ENCODE measurements around the gene ASCC2.

DNA sequence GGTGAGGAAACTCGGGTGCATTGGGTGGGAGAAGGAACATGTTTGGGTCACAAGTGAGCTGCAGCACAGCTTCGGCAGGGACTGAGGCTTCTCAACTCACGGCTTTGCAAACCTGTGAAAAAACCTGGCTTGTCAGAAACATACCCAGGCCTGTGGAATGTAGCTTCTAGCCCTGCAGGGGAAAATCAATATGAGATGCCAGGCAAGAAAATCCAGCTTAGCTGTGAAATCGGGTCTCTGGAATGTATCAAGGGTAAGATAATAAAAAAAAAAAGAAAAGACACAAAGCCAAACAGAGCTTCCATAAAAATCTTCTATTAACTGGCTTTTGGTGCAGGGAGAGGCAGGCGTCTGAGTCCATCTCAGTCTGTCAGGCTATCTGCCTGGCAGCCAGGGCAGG is 42.4 kb downstream of the ASCC2 start:
- TF ChIP-seq, protein P1, sequence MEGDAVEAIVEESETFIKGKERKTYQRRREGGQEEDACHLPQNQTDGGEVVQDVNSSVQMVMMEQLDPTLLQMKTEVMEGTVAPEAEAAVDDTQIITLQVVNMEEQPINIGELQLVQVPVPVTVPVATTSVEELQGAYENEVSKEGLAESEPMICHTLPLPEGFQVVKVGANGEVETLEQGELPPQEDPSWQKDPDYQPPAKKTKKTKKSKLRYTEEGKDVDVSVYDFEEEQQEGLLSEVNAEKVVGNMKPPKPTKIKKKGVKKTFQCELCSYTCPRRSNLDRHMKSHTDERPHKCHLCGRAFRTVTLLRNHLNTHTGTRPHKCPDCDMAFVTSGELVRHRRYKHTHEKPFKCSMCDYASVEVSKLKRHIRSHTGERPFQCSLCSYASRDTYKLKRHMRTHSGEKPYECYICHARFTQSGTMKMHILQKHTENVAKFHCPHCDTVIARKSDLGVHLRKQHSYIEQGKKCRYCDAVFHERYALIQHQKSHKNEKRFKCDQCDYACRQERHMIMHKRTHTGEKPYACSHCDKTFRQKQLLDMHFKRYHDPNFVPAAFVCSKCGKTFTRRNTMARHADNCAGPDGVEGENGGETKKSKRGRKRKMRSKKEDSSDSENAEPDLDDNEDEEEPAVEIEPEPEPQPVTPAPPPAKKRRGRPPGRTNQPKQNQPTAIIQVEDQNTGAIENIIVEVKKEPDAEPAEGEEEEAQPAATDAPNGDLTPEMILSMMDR (IDR thresholded peaks at IDR 0.05 in 4 of 5, conservative IDR thresholded peaks at IDR 0.05 in 1 of 5), result no peak
- no peak for TF ChIP-seq POLR2A (IDR thresholded peaks at IDR 0.05)

Measured in gastrocnemius medialis (tissue), 4 donors.